Esophagus squamous epithelium (tissue), 5 donors: ENCODE results near the gene CDKAL1. TPM values are rescaled to one million over a fixed set of nuclear protein-coding genes. Genes with fewer than 3 reads are reported as not detected.
"Not testable (repeated sequence)": the region's sequence is repeated elsewhere in the genome, so short reads cannot be mapped to it uniquely, and the experiment has no call there.

ENCODE experiments used
- DNase-seq: peaks from one replicate; lab custom pipeline; 2025; lab: John Stamatoyannopoulos, UW
- H3K27ac ChIP-seq, 4 donors: fragments of 200-600 bp; sonication (generic); one replicate each; pipeline ENCODE4 v1.5.1; 2016 to 2019; ENCODE audit warnings: mild to moderate bottlenecking in 1 of 4
- H3K27me3 ChIP-seq, 4 donors: fragments of 200-600 bp; sonication (generic); 1 replicate in 3 of 4; 2 replicates in 1 of 4; pipeline versions ENCODE4 v1.5.1 to v1.6.0; 2017 to 2021; ENCODE audit warnings: antibody characterized with exemption in 1 of 4
- H3K36me3 ChIP-seq, 3 donors: fragments of 200-600 bp; sonication (generic); one replicate each; pipeline ENCODE4 v1.5.1; 2016 to 2019
- H3K4me1 ChIP-seq, 3 donors: fragments of 200-600 bp; sonication (generic); one replicate each; pipeline ENCODE4 v1.5.1; 2017 to 2019
- H3K4me3 ChIP-seq, 4 donors: fragments of 200-600 bp; sonication (generic); 1 replicate in 3 of 4; 2 replicates in 1 of 4; pipeline ENCODE4 v1.5.1; 2016 to 2019; ENCODE audit warnings: mild to moderate bottlenecking in 2 of 4, moderate library complexity in 1 of 4
- H3K9me3 ChIP-seq, 3 donors: fragments of 200-600 bp; sonication (generic); one replicate each; pipeline ENCODE4 v1.5.1; 2016 to 2019
- CTCF ChIP-seq, 6 experiments: fragments of 450-650 bp in 4 of 6; fragments of 200-600 bp in 2 of 6; sonication (generic) in 2 of 6; IDR thresholded peaks; one replicate each; pipeline ENCODE4 v1.5.1; 2016 to 2019; ENCODE audit warnings: antibody characterized with exemption in 6 of 6, mild to moderate bottlenecking in 4 of 6, moderate library complexity in 4 of 6
- POLR2A ChIP-seq, 4 donors: fragments of 450-650 bp; IDR thresholded peaks; one replicate each; pipeline ENCODE4 v1.6.1; 2017; ENCODE audit warnings: antibody characterized with exemption in 4 of 4, mild to moderate bottlenecking in 4 of 4, moderate library complexity in 3 of 4
- WGBS, 2 donors: methylation state at CpG; one replicate each; pipeline ENCODE4 v1.1.5; 2018; 5-methylcytosine and 5-hydroxymethylcytosine counted together
- intact Hi-C: fragments of 100-400 bp; cut with DNase I; formaldehyde crosslinking; loops from one replicate; pipeline ENCODE4 v1.15.0; 2022
- total RNA-seq, 4 donors: library from RNA; depleted of rRNA; stranded (reverse); fragments of >200 nt; gene quantifications; one replicate each; pipeline ENCODE4 v1.1.0, GENCODE V29; 2016
- donor health status: DM: yes; HTN: yes; CAD: no.

Gene CDKAL1
- total RNA-seq, 4 donors from 2014 or later: 6.5 to 13.0 (median 10.7) TPM

- no peak for DNase-seq
- H3K4me1 ChIP-seq: no peaks in the 10 kb centered on the region
- no peaks in the 10 kb centered on the region for H3K9me3 ChIP-seq
- H3K27ac ChIP-seq: no peak overlapping the region
- 79 to 87% methylated on average over 2 of the region's 2 CpGs for WGBS, 2 donors
- H3K36me3 ChIP-seq: no peaks in the 10 kb centered on the region
- intact Hi-C loops: no loop called here
- no peaks in the 10 kb centered on the region for H3K27me3 ChIP-seq
- TF ChIP-seq CTCF (IDR thresholded peaks at IDR 0.05) (no peak), POLR2A (IDR thresholded peaks at IDR 0.05) (no peak)
- H3K4me3 ChIP-seq: no peak overlapping the region
These were observed 387.3 kb downstream of the CDKAL1 start for GRCh38 chr6:20921578-20921977.

- Histone ChIP-seq H3K36me3 (no peaks in the 10 kb centered on the region), H3K4me3 (no peak overlapping the region), H3K4me1 (no peaks in the 10 kb centered on the region), H3K27ac (no peak overlapping the region), H3K27me3 (no peaks in the 10 kb centered on the region), H3K9me3 (no peaks in the 10 kb centered on the region)
- DNase-seq: no peak
- TF ChIP-seq CTCF (IDR thresholded peaks at IDR 0.05): no peak
- TF ChIP-seq POLR2A (IDR thresholded peaks at IDR 0.05): no peak
- intact Hi-C loops: no loop called here
These were observed 388.5 kb downstream of the CDKAL1 start for GRCh38 chr6:20922743-20923142.

- WGBS, 2 donors: 70 to 74% methylated on average over 3 of the region's 3 CpGs
- H3K27me3 ChIP-seq, H3K36me3 ChIP-seq, H3K4me3 ChIP-seq, H3K27ac ChIP-seq, H3K9me3 ChIP-seq, intact Hi-C loops, DNase-seq, H3K4me1 ChIP-seq: not testable (repeated sequence)
These were observed 389.8 kb downstream of the CDKAL1 start for GRCh38 chr6:20924094-20924493.

- Histone ChIP-seq H3K27ac (no peak overlapping the region), H3K4me1 (no peaks in the 10 kb centered on the region), H3K36me3 (no peaks in the 10 kb centered on the region), H3K9me3 (no peaks in the 10 kb centered on the region), H3K27me3 (no peaks in the 10 kb centered on the region), H3K4me3 (no peak overlapping the region)
- intact Hi-C loops: no loop called here
- TF ChIP-seq CTCF (IDR thresholded peaks at IDR 0.05) (no peak), POLR2A (IDR thresholded peaks at IDR 0.05) (no peak)
- no peak for DNase-seq
- WGBS, 2 donors: 96 to 100% methylated on average over 3 of the region's 3 CpGs
These were observed 390.8 kb downstream of the CDKAL1 start for GRCh38 chr6:20924911-20925543.

GRCh38 chr6:20927130-20927860 lies 393.0 kb downstream of the CDKAL1 start:
- no peaks in the 10 kb centered on the region for H3K27me3 ChIP-seq
- H3K36me3 ChIP-seq: no peaks in the 10 kb centered on the region
- intact Hi-C loops: no loop called here
- DNase-seq: no peak
- H3K9me3 ChIP-seq: no peaks in the 10 kb centered on the region
- no peaks in the 10 kb centered on the region for H3K4me1 ChIP-seq
- WGBS, 2 donors: 67% methylated on average over 8 of the region's 8 CpGs
- H3K27ac ChIP-seq: no peak overlapping the region
- no peak overlapping the region for H3K4me3 ChIP-seq
- TF ChIP-seq CTCF (IDR thresholded peaks at IDR 0.05): no peak
- TF ChIP-seq POLR2A (IDR thresholded peaks at IDR 0.05): no peak
